Ovary (tissue), 3 donors: ENCODE results near the gene LETM1.

Source experiments
- POLR2A ChIP-seq: fragments of 450-650 bp; IDR thresholded peaks from one replicate; pipeline ENCODE4 v1.6.1; 2017; ENCODE audit warnings: antibody characterized with exemption, mild to moderate bottlenecking, moderate library complexity
- TF ChIP-seq, protein P1 (sequence below), 3 donors: fragments of 450-650 bp in 2 of 3; fragments of 200-600 bp in 1 of 3; IDR thresholded peaks; one replicate each; pipeline versions ENCODE4 v1.5.1 to v1.8.0; 2016 to 2022; ENCODE audit warnings: antibody characterized with exemption in 3 of 3, mild to moderate bottlenecking in 1 of 3
- donor health status: DM: no; HTN: no; CAD: no.

DNA sequence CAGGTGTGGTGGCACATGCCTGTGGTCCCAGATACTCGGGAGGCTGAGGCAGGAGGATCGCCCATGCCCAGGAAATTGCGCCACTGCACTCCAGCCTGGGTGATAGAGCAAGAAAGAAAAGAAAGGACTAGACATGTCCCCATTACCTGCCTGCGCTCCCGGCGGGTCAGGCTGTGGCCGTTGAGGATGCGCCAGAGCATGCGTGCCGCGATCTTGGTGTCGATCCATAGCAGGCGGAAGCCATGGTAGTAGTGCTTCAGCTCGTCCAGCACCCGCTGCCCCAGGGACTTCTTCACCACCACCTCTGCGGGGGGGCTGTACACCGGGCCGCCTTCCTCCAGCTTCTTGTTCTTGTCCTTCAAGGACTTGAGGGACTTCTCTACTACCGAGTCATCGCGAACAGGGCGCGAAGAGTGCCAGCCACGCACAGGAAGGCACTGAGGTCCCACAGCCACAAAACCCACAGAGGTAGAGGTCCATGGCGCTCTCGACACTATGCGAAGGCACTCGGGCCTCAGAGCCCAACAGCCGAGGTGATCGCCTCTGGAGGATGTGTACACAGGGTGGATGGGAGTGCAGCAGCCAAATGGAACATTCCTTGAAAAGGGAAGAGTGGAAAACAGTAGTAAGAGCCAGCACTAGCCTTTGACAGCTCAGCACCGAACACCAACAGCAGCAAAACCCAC, 14.6 kb downstream of the LETM1 start:
- TF ChIP-seq, protein P1, sequence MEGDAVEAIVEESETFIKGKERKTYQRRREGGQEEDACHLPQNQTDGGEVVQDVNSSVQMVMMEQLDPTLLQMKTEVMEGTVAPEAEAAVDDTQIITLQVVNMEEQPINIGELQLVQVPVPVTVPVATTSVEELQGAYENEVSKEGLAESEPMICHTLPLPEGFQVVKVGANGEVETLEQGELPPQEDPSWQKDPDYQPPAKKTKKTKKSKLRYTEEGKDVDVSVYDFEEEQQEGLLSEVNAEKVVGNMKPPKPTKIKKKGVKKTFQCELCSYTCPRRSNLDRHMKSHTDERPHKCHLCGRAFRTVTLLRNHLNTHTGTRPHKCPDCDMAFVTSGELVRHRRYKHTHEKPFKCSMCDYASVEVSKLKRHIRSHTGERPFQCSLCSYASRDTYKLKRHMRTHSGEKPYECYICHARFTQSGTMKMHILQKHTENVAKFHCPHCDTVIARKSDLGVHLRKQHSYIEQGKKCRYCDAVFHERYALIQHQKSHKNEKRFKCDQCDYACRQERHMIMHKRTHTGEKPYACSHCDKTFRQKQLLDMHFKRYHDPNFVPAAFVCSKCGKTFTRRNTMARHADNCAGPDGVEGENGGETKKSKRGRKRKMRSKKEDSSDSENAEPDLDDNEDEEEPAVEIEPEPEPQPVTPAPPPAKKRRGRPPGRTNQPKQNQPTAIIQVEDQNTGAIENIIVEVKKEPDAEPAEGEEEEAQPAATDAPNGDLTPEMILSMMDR (IDR thresholded peaks at IDR 0.05) = no peak
- no peak for TF ChIP-seq POLR2A
